Neuron (in vitro differentiated cells): ENCODE results near the gene RNF150.
"Not testable (repeated sequence)": the region's sequence is repeated elsewhere in the genome, so short reads cannot be mapped to it uniquely, and the experiment has no call there.

Experiments
- H2AFZ ChIP-seq: one replicate; pipeline ENCODE4 v1.6.1; 2013; ENCODE audit warnings: low read depth, mild to moderate bottlenecking, inconsistent platforms, low read length, moderate library complexity
- H3K27me3 ChIP-seq: one replicate; pipeline ENCODE4 v1.6.1; 2013; ENCODE audit warnings: low read length; ENCODE audit not compliant: insufficient read depth
- H3K36me3 ChIP-seq: one replicate; pipeline ENCODE4 v1.6.1; 2013; ENCODE audit warnings: low read length; ENCODE audit not compliant: insufficient read depth
- H3K4me1 ChIP-seq: one replicate; pipeline ENCODE4 v1.6.1; 2013; ENCODE audit warnings: low read length; ENCODE audit not compliant: insufficient read depth
- H3K4me3 ChIP-seq: 2 replicates; pipeline ENCODE4 v1.5.1; 2013; ENCODE audit warnings: mild to moderate bottlenecking, low read length, moderate library complexity
- H3K9me3 ChIP-seq: one replicate; pipeline ENCODE4 v1.6.1; 2013; ENCODE audit warnings: low read length

Gene RNF150

GRCh38 chr4:141133146-141133998 is at the start of gene RNF150:
Gene RNF150, minus strand, starts transcription at chr4:141133469.
- Histone ChIP-seq H3K27me3 (no peaks in the 10 kb centered on the region), H2AFZ (peak within 1 kb of the TSS; percentile 95), H3K4me1 (peaks cover 20% of the 10 kb centered on the region), H3K36me3 (no peaks in the 10 kb centered on the region), H3K9me3 (no peaks in the 10 kb centered on the region), H3K4me3 (peak within 1 kb of the TSS; percentile 79)

GRCh38 chr4:141180991-141181761 is 47.9 kb upstream of the RNF150 start:
- Histone ChIP-seq H3K9me3 (no peaks in the 10 kb centered on the region), H3K27me3 (no peaks in the 10 kb centered on the region), H2AFZ (no peak overlapping the region), H3K4me3 (no peak overlapping the region), H3K4me1 (peaks cover 9% of the 10 kb centered on the region), H3K36me3 (no peaks in the 10 kb centered on the region)

- no peaks in the 10 kb centered on the region for H3K27me3 ChIP-seq
- no peaks in the 10 kb centered on the region for H3K9me3 ChIP-seq
- no peak overlapping the region for H3K4me3 ChIP-seq
- H2AFZ ChIP-seq = no peak overlapping the region
- no peaks in the 10 kb centered on the region for H3K36me3 ChIP-seq
- H3K4me1 ChIP-seq = peaks cover 9% of the 10 kb centered on the region
These were observed 46.5 kb upstream of the RNF150 start for GRCh38 chr4:141179474-141180373.

- Histone ChIP-seq H3K27me3 (no peaks in the 10 kb centered on the region), H3K9me3 (no peaks in the 10 kb centered on the region), H3K4me1 (peaks cover 9% of the 10 kb centered on the region), H2AFZ (no peak overlapping the region), H3K36me3 (no peaks in the 10 kb centered on the region), H3K4me3 (no peak overlapping the region)
These were observed 43.9 kb upstream of the RNF150 start for GRCh38 chr4:141177171-141177570.

GRCh38 chr4:141174457-141174856 is 41.2 kb upstream of the RNF150 start:
- H3K27me3 ChIP-seq = no peaks in the 10 kb centered on the region
- no peak overlapping the region for H3K4me3 ChIP-seq
- no peak overlapping the region for H2AFZ ChIP-seq
- no peaks in the 10 kb centered on the region for H3K4me1 ChIP-seq
- H3K36me3 ChIP-seq = no peaks in the 10 kb centered on the region
- H3K9me3 ChIP-seq = no peaks in the 10 kb centered on the region

GRCh38 chr4:141170671-141171070 is 37.4 kb upstream of the RNF150 start:
- no peaks in the 10 kb centered on the region for H3K36me3 ChIP-seq
- no peaks in the 10 kb centered on the region for H3K9me3 ChIP-seq
- H3K27me3 ChIP-seq = no peaks in the 10 kb centered on the region
- no peaks in the 10 kb centered on the region for H3K4me1 ChIP-seq
- no peak overlapping the region for H2AFZ ChIP-seq
- H3K4me3 ChIP-seq = no peak overlapping the region

- Histone ChIP-seq H3K9me3 (no peaks in the 10 kb centered on the region), H3K4me1 (no peaks in the 10 kb centered on the region), H3K27me3 (no peaks in the 10 kb centered on the region)
These were observed 36.1 kb upstream of the RNF150 start for GRCh38 chr4:141169391-141169790.

GRCh38 chr4:141165001-141165400 is 31.7 kb upstream of the RNF150 start:
- H3K27me3 ChIP-seq, H3K9me3 ChIP-seq, H3K36me3 ChIP-seq, H3K4me1 ChIP-seq, H2AFZ ChIP-seq, H3K4me3 ChIP-seq: not testable (repeated sequence)

More at GRCh38 chr4:141169391-141169790, 36.1 kb upstream of the RNF150 start:
- no peak overlapping the region for H3K4me3 ChIP-seq
- no peaks in the 10 kb centered on the region for H3K36me3 ChIP-seq
- H2AFZ ChIP-seq = no peak overlapping the region

GRCh38 chr4:141159027-141159426 is 25.8 kb upstream of the RNF150 start:
- Histone ChIP-seq H2AFZ (no peak overlapping the region), H3K36me3 (no peaks in the 10 kb centered on the region), H3K4me3 (no peak overlapping the region), H3K27me3 (peaks cover 1% of the 10 kb centered on the region), H3K4me1 (no peaks in the 10 kb centered on the region), H3K9me3 (no peaks in the 10 kb centered on the region)

- Histone ChIP-seq H3K36me3 (no peaks in the 10 kb centered on the region), H3K9me3 (no peaks in the 10 kb centered on the region), H2AFZ (no peak overlapping the region), H3K4me3 (no peak overlapping the region), H3K27me3 (peaks cover 3% of the 10 kb centered on the region), H3K4me1 (no peaks in the 10 kb centered on the region)
These were observed 24.9 kb upstream of the RNF150 start for GRCh38 chr4:141158219-141158618.

- H3K36me3 ChIP-seq = no peaks in the 10 kb centered on the region
- H3K9me3 ChIP-seq = no peaks in the 10 kb centered on the region
- peaks cover 3% of the 10 kb centered on the region for H3K27me3 ChIP-seq
- H2AFZ ChIP-seq = no peak overlapping the region
- no peaks in the 10 kb centered on the region for H3K4me1 ChIP-seq
- no peak overlapping the region for H3K4me3 ChIP-seq
These were observed 22.3 kb upstream of the RNF150 start for GRCh38 chr4:141155586-141155985.

GRCh38 chr4:141154725-141155124 is 21.5 kb upstream of the RNF150 start:
- Histone ChIP-seq H3K27me3 (peaks cover 3% of the 10 kb centered on the region), H3K4me3 (no peak overlapping the region), H3K36me3 (no peaks in the 10 kb centered on the region), H2AFZ (no peak overlapping the region), H3K4me1 (no peaks in the 10 kb centered on the region), H3K9me3 (no peaks in the 10 kb centered on the region)
